HG03095 (cell line): Measurements from ENCODE around the gene CRTAC1.

Experiments used
- ATAC-seq: cut with Tn5 transposase; IDR thresholded peaks from one replicate; pipeline ENCODE4 v1.9.1; 2021; ENCODE audit warnings: moderate library complexity; ENCODE audit not compliant: unreplicated experiment

CRTAC1 gene

GRCh38 chr10:97925308-97925938 is 105.0 kb downstream of the CRTAC1 start:
- no peak for ATAC-seq

DNA sequence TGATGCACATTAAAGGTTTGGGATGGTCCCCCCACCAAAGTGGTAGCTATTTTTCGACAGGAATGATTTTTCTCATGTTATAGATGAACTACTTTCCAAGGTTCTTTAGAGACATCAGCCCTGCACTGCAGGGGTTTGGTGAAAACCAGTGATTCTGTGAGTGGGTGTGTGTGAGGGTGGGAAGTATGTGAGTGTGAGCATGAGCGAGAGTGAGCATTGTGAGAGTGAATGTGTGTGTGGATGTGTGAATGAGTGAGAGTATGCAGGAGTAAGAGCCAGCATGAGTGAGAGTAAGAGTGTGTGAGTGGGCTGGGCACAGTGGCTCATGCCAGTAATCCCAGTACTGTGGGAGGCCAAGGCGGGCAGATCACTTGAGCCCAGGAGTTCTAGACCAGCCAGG is 105.7 kb downstream of the CRTAC1 start:
- ATAC-seq = no peak

- ATAC-seq = no peak
Observed at GRCh38 chr10:97923476-97923875, 106.9 kb downstream of the CRTAC1 start.

DNA sequence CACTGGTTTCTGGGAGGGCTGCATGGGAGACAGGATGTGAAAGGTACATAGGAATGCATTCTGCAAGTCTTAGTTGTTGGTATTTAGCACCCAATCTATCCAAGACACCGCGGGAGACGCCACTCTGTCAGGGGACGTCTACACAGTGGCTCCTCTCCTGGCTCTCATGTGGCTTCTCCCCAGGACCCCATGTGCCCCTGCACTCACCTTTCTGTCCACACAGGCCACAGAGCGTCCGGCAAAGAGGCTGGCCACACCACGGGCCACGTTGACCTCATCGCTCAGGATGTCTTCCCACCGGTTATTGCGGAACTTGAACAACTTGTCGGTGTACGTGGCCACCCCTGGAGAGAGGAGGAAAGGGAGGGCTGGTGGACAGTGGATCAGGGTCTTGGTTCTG is 107.4 kb downstream of the CRTAC1 start:
- no peak for ATAC-seq

DNA sequence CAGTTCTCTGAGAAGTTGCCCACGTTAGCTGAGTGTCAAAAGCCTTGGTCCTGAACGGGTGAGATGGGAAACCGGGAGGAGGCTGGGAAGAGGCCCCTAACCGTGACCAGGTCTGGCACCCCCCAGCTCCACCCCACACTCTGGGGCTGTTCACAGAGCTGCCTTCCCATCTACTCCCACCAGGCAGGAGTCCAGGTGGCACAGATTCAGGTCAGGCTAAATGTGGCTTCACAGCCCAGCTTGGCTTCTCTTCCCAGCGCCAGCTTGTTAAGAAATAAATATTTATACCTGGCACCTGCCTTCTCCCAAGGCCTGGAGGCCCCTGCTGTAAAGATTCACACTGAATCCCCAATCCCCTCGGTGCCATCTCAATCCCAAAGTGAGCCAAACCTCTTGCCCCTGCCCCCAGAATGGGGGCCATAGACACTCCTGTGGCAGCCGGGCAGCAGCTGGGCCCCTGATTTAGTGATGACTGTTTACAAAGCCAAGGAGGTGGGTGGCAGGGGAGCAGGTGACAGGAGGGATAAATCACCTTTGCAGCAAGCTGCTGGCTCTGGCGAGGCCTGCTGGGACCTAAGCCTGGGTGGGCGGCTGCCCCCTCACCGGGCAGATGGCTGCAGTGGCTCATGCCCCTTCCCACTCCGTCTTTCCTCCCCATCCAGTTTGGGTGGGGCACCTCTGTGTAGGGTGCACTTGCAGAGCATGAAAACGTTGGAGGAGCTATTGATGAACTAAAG is 108.2 kb downstream of the CRTAC1 start:
- no peak for ATAC-seq

- ATAC-seq = no peak
Observed at GRCh38 chr10:97921581-97922021, 108.8 kb downstream of the CRTAC1 start.

DNA sequence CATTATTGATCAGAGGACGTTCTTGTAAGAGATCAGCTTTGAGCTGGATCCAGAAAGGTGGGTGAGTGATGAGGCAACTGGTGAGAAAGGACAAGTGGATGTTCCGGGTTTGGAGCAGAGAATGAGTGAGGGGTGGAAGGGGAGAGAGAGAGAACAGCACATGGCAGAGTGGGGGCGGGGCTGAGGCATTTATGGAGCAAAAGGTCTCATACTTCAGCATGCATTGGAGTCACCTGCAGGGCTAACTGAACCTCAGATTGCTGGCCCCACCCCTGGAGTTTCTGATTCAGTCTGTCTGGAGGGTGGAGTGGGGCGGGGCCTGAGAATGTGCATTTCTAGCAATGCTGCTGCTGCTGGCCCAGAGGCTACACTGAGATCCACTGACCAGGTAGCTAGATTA is 109.6 kb downstream of the CRTAC1 start:
- ATAC-seq = no peak

- ATAC-seq = no peak
Observed at GRCh38 chr10:97919012-97919411, 111.4 kb downstream of the CRTAC1 start.

- ATAC-seq = no peak
Observed at GRCh38 chr10:97916586-97916985, 113.8 kb downstream of the CRTAC1 start.

GRCh38 chr10:97915346-97916131 is 114.9 kb downstream of the CRTAC1 start:
- ATAC-seq = no peak

DNA sequence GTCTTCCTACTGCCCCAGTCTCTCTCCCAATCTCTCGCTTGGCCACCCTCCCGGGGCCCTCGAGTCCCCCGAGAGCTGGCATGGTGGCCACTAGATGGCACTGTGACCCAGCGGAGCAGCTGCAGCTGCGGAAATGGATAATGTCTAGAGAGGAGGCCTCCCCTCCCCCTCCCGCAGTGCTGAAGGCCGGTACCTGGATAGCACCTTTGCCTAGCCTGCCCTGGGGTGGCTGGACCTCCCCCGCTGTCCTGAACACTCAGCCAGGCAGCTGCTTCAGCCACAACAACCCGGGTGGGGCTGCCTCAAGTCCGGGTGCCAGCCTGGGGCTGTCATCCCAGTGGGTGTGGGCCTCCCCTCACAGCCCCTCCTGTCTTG is 115.6 kb downstream of the CRTAC1 start:
- peak; percentile 62 for ATAC-seq

GRCh38 chr10:97914171-97914836 is 116.1 kb downstream of the CRTAC1 start:
- no peak for ATAC-seq

DNA sequence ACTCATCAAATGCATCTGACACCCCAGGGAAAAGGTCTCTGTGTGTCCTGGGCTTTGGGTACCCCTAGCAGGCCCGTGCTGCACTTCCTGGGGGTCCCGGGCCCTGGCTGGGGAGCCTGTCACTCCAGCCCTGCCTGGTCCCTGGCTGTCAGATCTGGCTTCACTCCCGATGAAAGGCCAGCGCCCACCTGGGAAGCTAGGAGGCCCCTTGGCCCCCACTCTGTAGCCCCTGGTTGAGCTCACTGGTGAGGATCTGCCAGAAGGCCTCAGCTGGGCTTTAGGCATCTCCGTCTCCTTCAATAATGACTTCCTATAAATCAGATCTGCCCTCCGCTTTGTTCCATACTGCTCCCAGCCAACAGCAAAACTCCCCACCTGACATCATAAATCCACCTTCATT is 116.8 kb downstream of the CRTAC1 start:
- no peak for ATAC-seq

GRCh38 chr10:97913193-97913592 is 117.2 kb downstream of the CRTAC1 start:
- ATAC-seq = no peak

- no peak for ATAC-seq
Observed at GRCh38 chr10:97911217-97911616, 119.2 kb downstream of the CRTAC1 start.

DNA sequence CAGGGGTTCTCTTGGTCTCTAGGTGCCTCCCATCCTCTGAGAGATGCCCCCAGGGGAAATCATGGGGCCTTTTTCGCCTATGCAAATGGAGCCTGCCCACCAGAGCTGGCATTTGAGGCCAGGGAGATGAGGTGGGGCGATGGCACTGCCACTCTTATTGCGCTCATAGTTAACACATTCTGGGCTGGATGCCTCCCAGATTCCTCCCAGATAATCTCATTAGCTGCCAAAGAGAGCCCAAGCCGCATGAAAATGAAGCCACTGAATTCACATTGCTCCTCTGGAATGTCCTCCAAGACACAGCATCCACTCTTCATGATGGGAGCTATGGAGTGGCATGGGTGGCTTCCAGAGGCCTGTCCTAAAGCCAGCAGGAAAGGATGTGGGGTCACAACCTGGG is 119.8 kb downstream of the CRTAC1 start:
- no peak for ATAC-seq

DNA sequence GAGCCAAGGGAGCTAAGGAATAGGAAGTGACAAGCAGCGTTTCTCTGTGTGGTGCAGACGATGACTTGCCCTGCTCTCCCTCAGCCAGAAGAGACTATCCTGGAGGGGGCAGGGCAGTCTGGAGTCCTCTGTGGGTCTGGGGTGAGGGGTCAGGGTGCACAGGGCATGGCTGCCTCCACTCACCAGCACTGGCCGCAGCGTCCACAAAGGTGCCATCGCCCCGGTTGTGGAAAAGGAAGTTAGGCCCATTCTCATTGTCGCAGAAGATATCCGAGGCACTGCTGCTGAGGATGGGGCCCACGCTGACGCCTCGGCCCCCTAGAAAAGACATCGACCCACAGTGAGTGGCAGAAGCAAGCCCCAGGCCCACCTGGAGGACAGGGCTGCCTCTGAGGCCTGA is 122.6 kb downstream of the CRTAC1 start:
- no peak for ATAC-seq

GRCh38 chr10:97907211-97907610 is 123.2 kb downstream of the CRTAC1 start:
- no peak for ATAC-seq

GRCh38 chr10:97905276-97905675 is 125.1 kb downstream of the CRTAC1 start:
- ATAC-seq = no peak

GRCh38 chr10:97904576-97904975 is 125.8 kb downstream of the CRTAC1 start:
- ATAC-seq = no peak

- no peak for ATAC-seq
Observed at GRCh38 chr10:97904018-97904381, 126.4 kb downstream of the CRTAC1 start.
